Measurements from ENCODE around the gene ALKBH2. TPM values are rescaled to one million over a fixed set of nuclear protein-coding genes. Genes with fewer than 3 reads are reported as not detected.
A peak's percentile ranks its signal among the peaks of the same experiment; 100 is the strongest.
"Not testable (repeated sequence)": the region's sequence is repeated elsewhere in the genome, so short reads cannot be mapped to it uniquely, and the experiment has no call there.

ALKBH2 gene
- total RNA-seq, 2 experiments from 2014 or later: 31.1 to 32.7 TPM

GRCh38 chr12:109054520-109054919, 38.8 kb downstream of the ALKBH2 start:
- H3K4me1 Mint-ChIP-seq (ENCODE audit: low read depth): peaks cover 8% of the 10 kb centered on the region
- no peaks in the 10 kb centered on the region for H3K27me3 Mint-ChIP-seq (ENCODE audit: low read depth)
- no peaks in the 10 kb centered on the region for H3K9me3 Mint-ChIP-seq
- H3K4me3 Mint-ChIP-seq: no peak overlapping the region
- CTCF ChIA-PET: interaction anchor here (1.4 to 4.2 kb wide), 2 partner anchors 39 to 170 kb away, joined by 6 to 27 read pairs; partner anchors contain the start of gene ALKBH2
- H3K36me3 Mint-ChIP-seq (ENCODE audit: low read depth): peaks cover 5% of the 10 kb centered on the region
- no peak for DNase-seq
- peak overlapping the region; percentile 96 for H3K27ac Mint-ChIP-seq
- intact Hi-C loops (cut with micrococcal nuclease): no loop called here

DNA sequence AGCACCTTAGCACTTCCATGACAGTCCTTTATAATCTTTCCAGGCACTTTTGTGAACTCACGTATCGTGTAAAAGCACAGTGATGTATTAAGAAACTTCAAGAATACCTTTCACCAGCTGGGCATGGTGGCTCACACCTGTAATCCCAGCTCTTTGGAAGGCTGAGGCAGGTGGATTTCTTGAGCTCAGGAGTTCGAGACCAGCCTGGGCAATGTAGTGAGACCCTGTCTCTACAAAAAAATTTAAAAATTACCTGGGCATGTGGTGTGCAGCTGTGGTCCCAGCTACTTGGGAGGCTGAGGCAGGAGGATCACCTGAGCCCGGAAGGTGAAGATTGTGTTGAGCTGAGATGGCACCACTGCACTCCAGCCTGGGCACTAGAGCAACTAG, 39.2 kb downstream of the ALKBH2 start:
- DNase-seq: peak; percentile 14
- intact Hi-C loops (cut with micrococcal nuclease); H3K27me3 Mint-ChIP-seq (ENCODE audit: low read depth); H3K36me3 Mint-ChIP-seq (ENCODE audit: low read depth); H3K9me3 Mint-ChIP-seq; H3K4me1 Mint-ChIP-seq (ENCODE audit: low read depth): not testable (repeated sequence)
- H3K4me3 Mint-ChIP-seq: peak overlapping the region; percentile 84
- peak overlapping the region; percentile 96 for H3K27ac Mint-ChIP-seq
- CTCF ChIA-PET: interaction anchor here (0.6 to 4.2 kb wide), 3 partner anchors 39 to 173 kb away, joined by 3 to 27 read pairs (median 6); partner anchors contain the start of gene ALKBH2

DNA sequence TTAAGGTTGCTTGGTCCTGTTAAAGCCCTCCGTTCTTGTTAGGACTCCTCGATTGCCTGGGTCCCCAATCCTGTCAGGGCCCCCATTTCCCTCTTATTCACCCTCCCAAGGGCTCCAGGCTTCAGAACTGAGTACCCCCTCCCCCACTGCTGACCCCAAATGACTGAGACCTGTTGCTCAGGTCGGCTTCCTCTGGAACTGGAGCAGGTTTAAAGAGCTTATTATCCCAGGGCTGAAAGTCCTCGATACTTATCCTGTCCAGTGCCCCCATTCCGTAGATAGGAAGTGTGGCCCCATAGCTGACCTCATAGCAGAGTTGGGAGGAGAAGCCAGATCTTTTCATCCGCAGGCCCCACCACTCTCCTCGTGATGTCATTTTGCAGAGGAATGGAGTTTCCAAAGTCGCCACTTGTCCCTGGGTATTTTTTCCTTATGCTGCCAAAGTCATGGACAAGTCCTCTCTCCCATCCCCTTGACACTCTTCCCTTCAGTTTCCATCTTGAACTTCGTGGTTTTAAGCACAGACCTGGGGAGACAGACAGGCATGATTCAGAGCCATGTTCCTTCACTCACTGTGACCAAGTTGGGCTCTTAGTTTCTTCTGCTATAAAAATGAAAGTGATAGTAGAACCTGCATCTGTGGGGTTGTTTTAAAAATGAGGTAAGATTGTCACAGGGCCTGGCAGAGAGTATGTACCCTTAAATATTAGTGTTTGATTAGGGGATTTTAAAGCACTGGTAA, 39.7 kb downstream of the ALKBH2 start:
- Mint-ChIP-seq H3K27ac (peak overlapping the region; percentile 96), H3K9me3 (no peaks in the 10 kb centered on the region), H3K4me1 (ENCODE audit: low read depth) (peaks cover 8% of the 10 kb centered on the region), H3K4me3 (peak overlapping the region; percentile 84), H3K36me3 (ENCODE audit: low read depth) (peaks cover 4% of the 10 kb centered on the region), H3K27me3 (ENCODE audit: low read depth) (no peaks in the 10 kb centered on the region)
- peak; percentile 54 for DNase-seq
- intact Hi-C loops (cut with micrococcal nuclease): loop anchor here (1.0 to 2.0 kb wide), 8 partner anchors 45 to 520 kb away; partner anchors contain the start of genes CORO1C, MMAB, MVK and SART3
- CTCF ChIA-PET: interaction anchor here (0.6 to 4.2 kb wide), 3 partner anchors 40 to 209 kb away, joined by 3 to 27 read pairs (median 3); partner anchors contain the start of gene ALKBH2

GRCh38 chr12:109052414-109053323, 40.6 kb downstream of the ALKBH2 start, which contains the start of gene USP30:
USP30 (plus strand) TSS chr12:109052576; CDS start chr12:109052679, 103 bp downstream.
- H3K4me3 Mint-ChIP-seq: peak within 1 kb of the TSS; percentile 84
- CTCF ChIA-PET: interaction anchor here (0.6 to 4.2 kb wide), 3 partner anchors 41 to 945 kb away, joined by 3 to 27 read pairs (median 3); partner anchors contain the start of gene ALKBH2
- intact Hi-C loops (cut with micrococcal nuclease): loop anchor here (1.0 to 2.0 kb wide), 10 partner anchors 41 to 521 kb away; partner anchors contain the start of genes ALKBH2, CORO1C, KCTD10 and MMAB

DNA sequence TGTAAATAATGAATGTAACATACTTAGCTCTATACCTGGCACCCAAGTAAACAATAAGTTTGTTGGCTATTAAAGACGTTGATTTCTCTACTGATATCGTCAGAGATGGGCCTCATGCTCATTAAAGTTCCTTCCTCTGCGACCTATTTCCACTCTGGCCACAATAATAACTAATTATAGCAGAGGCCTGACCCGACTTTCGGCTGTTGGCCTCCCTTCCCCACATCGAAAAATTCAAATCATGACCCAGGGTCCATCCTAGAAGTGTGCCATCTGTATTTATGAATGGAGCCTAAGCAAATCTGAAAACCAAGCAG, 41.2 kb downstream of the ALKBH2 start:
- H3K9me3 Mint-ChIP-seq: no peaks in the 10 kb centered on the region
- peak overlapping the region; percentile 96 for H3K27ac Mint-ChIP-seq
- intact Hi-C loops (cut with micrococcal nuclease): loop anchor here (1.0 to 2.0 kb wide), 6 partner anchors 41 to 425 kb away; partner anchors contain the start of genes ALKBH2, CORO1C, KCTD10 and UBE3B
- CTCF ChIA-PET: interaction anchor here (0.6 kb wide), 1 partner anchor 946 kb away, joined by 3 read pairs; no protein-coding TSS in a partner anchor
- no peak for DNase-seq
- H3K4me1 Mint-ChIP-seq (ENCODE audit: low read depth): peaks cover 8% of the 10 kb centered on the region
- no peaks in the 10 kb centered on the region for H3K27me3 Mint-ChIP-seq (ENCODE audit: low read depth)
- H3K36me3 Mint-ChIP-seq (ENCODE audit: low read depth): peaks cover 4% of the 10 kb centered on the region
- peak overlapping the region; percentile 84 for H3K4me3 Mint-ChIP-seq

More at GRCh38 chr12:109052414-109053323, 40.6 kb downstream of the ALKBH2 start, which contains the start of gene USP30:
- Mint-ChIP-seq H3K9me3 (no peaks in the 10 kb centered on the region), H3K4me1 (ENCODE audit: low read depth) (peaks cover 8% of the 10 kb centered on the region), H3K27me3 (ENCODE audit: low read depth) (no peaks in the 10 kb centered on the region), H3K27ac (peak within 1 kb of the TSS; percentile 96), H3K36me3 (ENCODE audit: low read depth) (peaks cover 4% of the 10 kb centered on the region)
- DNase-seq: peak; percentile 87

- H3K36me3 Mint-ChIP-seq (ENCODE audit: low read depth); H3K27ac Mint-ChIP-seq; H3K9me3 Mint-ChIP-seq; intact Hi-C loops (cut with micrococcal nuclease); H3K27me3 Mint-ChIP-seq (ENCODE audit: low read depth); CTCF ChIA-PET; H3K4me3 Mint-ChIP-seq; DNase-seq; H3K4me1 Mint-ChIP-seq (ENCODE audit: low read depth): not testable (repeated sequence)
Measured at GRCh38 chr12:109049794-109050193, 43.5 kb downstream of the ALKBH2 start.

DNA sequence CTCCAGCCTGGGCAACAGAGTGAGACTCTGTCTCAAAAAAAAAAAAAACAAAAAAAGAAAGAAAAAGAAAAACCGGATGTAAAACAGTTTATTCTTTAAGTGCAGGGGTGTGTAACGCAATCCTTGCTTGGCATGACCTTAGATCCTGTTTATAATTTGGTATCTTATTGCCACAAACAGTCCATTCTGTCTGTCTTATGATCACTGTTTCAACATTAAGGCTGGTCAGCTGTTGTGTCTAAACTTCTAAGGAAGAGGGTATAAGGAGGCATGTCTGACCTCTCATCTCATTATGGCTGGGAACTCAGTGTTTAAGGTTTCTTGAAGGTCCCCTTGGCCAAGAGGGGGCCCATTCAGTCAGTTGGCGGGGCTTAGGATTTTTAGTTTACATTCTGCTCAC, 44.6 kb downstream of the ALKBH2 start:
- H3K27ac Mint-ChIP-seq; intact Hi-C loops (cut with micrococcal nuclease); CTCF ChIA-PET: not testable (repeated sequence)

GRCh38 chr12:109047081-109047805, 46.0 kb downstream of the ALKBH2 start:
- H3K27ac Mint-ChIP-seq: no peak overlapping the region
- H3K27me3 Mint-ChIP-seq (ENCODE audit: low read depth): no peaks in the 10 kb centered on the region
- no peaks in the 10 kb centered on the region for H3K9me3 Mint-ChIP-seq
- no peak overlapping the region for H3K4me3 Mint-ChIP-seq
- H3K4me1 Mint-ChIP-seq (ENCODE audit: low read depth): peaks cover 3% of the 10 kb centered on the region
- CTCF ChIA-PET: no interaction called here
- peaks cover 1% of the 10 kb centered on the region for H3K36me3 Mint-ChIP-seq (ENCODE audit: low read depth)
- no peak for DNase-seq
- intact Hi-C loops (cut with micrococcal nuclease): no loop called here

More for the DNA sequence above, 44.6 kb downstream of the ALKBH2 start:
- H3K4me1 Mint-ChIP-seq (ENCODE audit: low read depth); H3K36me3 Mint-ChIP-seq (ENCODE audit: low read depth); H3K4me3 Mint-ChIP-seq; H3K9me3 Mint-ChIP-seq; H3K27me3 Mint-ChIP-seq (ENCODE audit: low read depth); DNase-seq: not testable (repeated sequence)

DNA sequence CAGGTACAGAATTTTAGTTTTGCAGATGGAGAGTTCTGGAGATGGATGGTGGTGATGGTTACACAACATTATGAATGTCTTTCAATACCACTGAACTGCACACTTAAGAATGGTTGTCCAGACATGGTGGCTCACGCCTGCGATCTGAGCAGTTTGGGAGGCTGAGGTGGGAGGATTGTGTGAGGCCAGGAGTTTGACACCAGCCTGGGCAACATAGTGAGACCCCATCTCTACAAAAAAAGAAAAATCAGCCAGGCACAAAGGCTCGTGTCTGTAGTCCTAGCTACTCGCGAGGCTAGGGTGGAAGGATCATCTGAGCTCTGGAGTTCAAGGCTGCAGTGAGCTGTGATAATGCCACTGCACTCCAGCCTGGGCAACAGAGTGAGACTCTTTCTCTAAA, 49.0 kb downstream of the ALKBH2 start:
- CTCF ChIA-PET: no interaction called here
- H3K4me1 Mint-ChIP-seq (ENCODE audit: low read depth): no peaks in the 10 kb centered on the region
- no peaks in the 10 kb centered on the region for H3K36me3 Mint-ChIP-seq (ENCODE audit: low read depth)
- H3K9me3 Mint-ChIP-seq: no peaks in the 10 kb centered on the region
- peaks cover 6% of the 10 kb centered on the region for H3K27me3 Mint-ChIP-seq (ENCODE audit: low read depth)
- no peak overlapping the region for H3K4me3 Mint-ChIP-seq
- no peak overlapping the region for H3K27ac Mint-ChIP-seq
- intact Hi-C loops (cut with micrococcal nuclease): no loop called here
- DNase-seq: no peak
